GM12891 (cell line): ENCODE results near the gene MBD3L4.

Experiments
- PAX5 ChIP-seq: IDR thresholded peaks from 2 replicates; pipeline ENCODE4 v1.6.1; 2011; ENCODE audit warnings: low read length, moderate library complexity, mild to moderate bottlenecking; ENCODE audit not compliant: insufficient read depth, severe bottlenecking
- POLR2A ChIP-seq: IDR thresholded peaks from 2 replicates; pipeline ENCODE4 v1.6.1; 2011; ENCODE audit warnings: low read depth, low read length, control low read depth
- POLR2AphosphoS5 ChIP-seq: IDR thresholded peaks from 2 replicates; pipeline ENCODE4 v1.6.1; 2011; ENCODE audit warnings: low read depth, low read length, control low read depth
- TAF1 ChIP-seq: IDR thresholded peaks from 2 replicates; pipeline ENCODE4 v1.6.1; 2011; ENCODE audit warnings: low read depth, low read length, control low read depth

GRCh38 chr19:7068599-7068998 is 28.6 kb upstream of the MBD3L4 start:
- no peak for TF ChIP-seq TAF1
- TF ChIP-seq POLR2AphosphoS5: no peak
- no peak for TF ChIP-seq POLR2A
- no peak for TF ChIP-seq PAX5
